Measurements from ENCODE around the gene NPAS3. TPM values are rescaled to one million over a fixed set of nuclear protein-coding genes. Genes with fewer than 3 reads are reported as not detected.

NPAS3 gene
- total and polyA plus RNA-seq, 2 of the 13 experiments (the other 11 are each of a cell fraction or from before 2014, with no cell fraction given): not detected

DNA sequence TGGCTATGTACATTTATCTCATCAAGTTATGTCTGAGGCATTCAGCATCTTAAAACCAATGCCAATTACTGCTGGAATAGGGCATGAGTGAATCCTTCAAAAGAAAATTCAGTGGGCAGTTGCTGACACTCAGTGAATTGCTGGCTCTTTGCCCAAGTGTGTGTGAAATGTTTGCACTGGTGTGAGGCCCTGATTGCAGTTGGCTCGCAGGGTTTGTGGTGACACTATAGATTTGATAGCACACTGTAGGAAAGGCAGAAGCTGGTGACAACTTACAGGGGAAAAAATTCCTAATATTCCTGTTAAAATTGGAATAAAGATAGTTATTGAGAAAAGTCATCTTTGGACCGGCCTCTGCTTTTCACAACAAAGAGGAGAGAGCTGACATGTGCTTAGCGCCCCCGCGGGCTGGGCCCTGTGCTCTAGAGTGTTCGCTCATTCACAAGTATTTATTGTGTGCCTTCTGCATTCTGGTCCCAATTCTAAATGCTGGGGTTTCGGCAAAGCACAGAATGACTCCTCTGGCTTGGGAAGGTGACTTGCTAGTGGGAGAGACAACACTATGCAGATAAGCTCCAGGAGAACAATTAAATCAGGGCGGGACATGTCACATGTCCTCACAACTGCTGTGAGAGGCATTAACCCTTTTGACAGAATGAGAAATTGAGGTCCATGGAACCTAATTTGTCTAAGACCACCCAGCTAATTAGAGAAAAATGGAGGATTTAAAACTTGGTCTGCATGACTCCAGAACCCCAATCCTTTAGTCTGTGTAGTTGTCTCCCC is 418.7 kb downstream of the NPAS3 start:
- FAIRE-seq (no peak), DNase-seq (ENCODE audit: low spot score) (no peak), ATAC-seq (peak; percentile 47; the same call in 2 of the 3 replicates)
- Histone ChIP-seq H3K79me2 (ENCODE audit: insufficient read depth, low read length) (no peaks in the 10 kb centered on the region), H3K4me1 (ENCODE audit: insufficient read depth, low read length) (no peaks in the 10 kb centered on the region), H3K27me3 (ENCODE audit: control insufficient read depth in 1 of 2, insufficient read depth in 2 of 2, low read length in 2 of 2) (no peaks in the 10 kb centered on the region; a peak in 1 of 5 replicates), H3K4me2 (ENCODE audit: low read depth, low read length) (no peak overlapping the region), H3K4me3 (replicated peaks in 1 of 3; ENCODE audit: insufficient read depth in 1 of 3, low read depth in 2 of 3, low read length in 3 of 3) (no peak overlapping the region), H4K20me1 (ENCODE audit: insufficient read depth, low read length) (no peaks in the 10 kb centered on the region), H3K27ac (ENCODE audit: extremely low read length, insufficient read depth, low read length) (no peak overlapping the region), H3K9me3 (ENCODE audit: low read length) (no peaks in the 10 kb centered on the region), H3K36me3 (replicated peaks in 1 of 2; ENCODE audit: control insufficient read depth in 1 of 2, insufficient read depth in 2 of 2, low read length in 2 of 2) (no peaks in the 10 kb centered on the region), H2AFZ (ENCODE audit: low read length) (no peak overlapping the region), H3K9ac (ENCODE audit: insufficient read depth, low read depth, low read length) (no peak overlapping the region)
- 15% methylated on average over 8 of the region's 8 CpGs for WGBS (ENCODE audit: low lambda C conversion rate)
- in situ Hi-C loops (cut with HindIII; ENCODE audit: extremely low pct_ligation_motif_present, low pct_unique_long_range_greater_than_20kb) (no loop called here), intact Hi-C loops (cut with micrococcal nuclease; ENCODE audit: unreplicated experiment) (no loop called here)
- ChIA-PET POLR2A (no interaction called here), CTCF (ENCODE audit: low intra/inter-chr PET ratio, low total read pairs) (no interaction called here)
- TF ChIP-seq ZNF780A (CRISPR knock-in tag; IDR thresholded peaks at IDR 0.05) (no peak), ZSCAN12 (CRISPR knock-in tag; IDR thresholded peaks at IDR 0.05) (no peak), FOSL1 (CRISPR knock-in tag; IDR thresholded peaks at IDR 0.05; ENCODE audit: borderline replicate concordance) (no peak), ATF1 (CRISPR knock-in tag; IDR thresholded peaks at IDR 0.05) (no peak), ZNF460 (CRISPR knock-in tag; IDR thresholded peaks at IDR 0.05; ENCODE audit: borderline replicate concordance) (no peak), JUN (CRISPR knock-in tag; IDR thresholded peaks at IDR 0.05) (no peak), HOXD1 (CRISPR knock-in tag; IDR thresholded peaks at IDR 0.05) (no peak), SKI (IDR thresholded peaks at IDR 0.05; ENCODE audit: partially characterized antibody) (no peak), MTA1 (CRISPR knock-in tag; IDR thresholded peaks at IDR 0.05; ENCODE audit: borderline replicate concordance) (no peak), ZNF24 (IDR thresholded peaks at IDR 0.05) (no peak), SP1 (IDR thresholded peaks at IDR 0.05) (no peak), SP1 (CRISPR knock-in tag; IDR thresholded peaks at IDR 0.05) (no peak)
- TF ChIP-seq, protein P1, sequence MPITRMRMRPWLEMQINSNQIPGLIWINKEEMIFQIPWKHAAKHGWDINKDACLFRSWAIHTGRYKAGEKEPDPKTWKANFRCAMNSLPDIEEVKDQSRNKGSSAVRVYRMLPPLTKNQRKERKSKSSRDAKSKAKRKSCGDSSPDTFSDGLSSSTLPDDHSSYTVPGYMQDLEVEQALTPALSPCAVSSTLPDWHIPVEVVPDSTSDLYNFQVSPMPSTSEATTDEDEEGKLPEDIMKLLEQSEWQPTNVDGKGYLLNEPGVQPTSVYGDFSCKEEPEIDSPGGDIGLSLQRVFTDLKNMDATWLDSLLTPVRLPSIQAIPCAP (CRISPR knock-in tag; IDR thresholded peaks at IDR 0.05; ENCODE audit: low read depth): no peak
- BruUV-seq (replicated peaks): no TSS peak

Data from HepG2 (cell line).